Spleen (tissue), 11 donors: ENCODE measurements around the gene COL5A1. TPM values are rescaled to one million over a fixed set of nuclear protein-coding genes. Genes with fewer than 3 reads are reported as not detected.
A peak's percentile ranks its signal among the peaks of the same experiment; 100 is the strongest.

Experiments
- DNase-seq: peaks from one replicate; pipeline ENCODE4 v3.0.0-alpha.2; 2020
- H3K27ac ChIP-seq, 8 donors: fragments of 200-600 bp; sonication (generic) in 7 of 8; 1 replicate in 4 of 8; 2 replicates in 4 of 8; pipeline versions ENCODE4 v1.5.0 to v1.8.0; 2016 to 2021; ENCODE audit warnings: inconsistent platforms in 4 of 8, mild to moderate bottlenecking in 4 of 8, moderate library complexity in 1 of 8
- H3K27me3 ChIP-seq, 7 donors: fragments of 200-600 bp; sonication (generic) in 6 of 7; replicated peaks in 1 of 7; 1 replicate in 4 of 7; 2 replicates in 3 of 7; pipeline versions ENCODE4 v1.5.0 to v1.8.0; 2016 to 2021; ENCODE audit warnings: inconsistent platforms in 3 of 7, mild to moderate bottlenecking in 1 of 7
- H3K36me3 ChIP-seq, 6 donors: fragments of 200-600 bp; sonication (generic) in 5 of 6; 1 replicate in 4 of 6; 2 replicates in 2 of 6; pipeline versions ENCODE4 v1.5.0 to v1.8.0; 2016 to 2021; ENCODE audit warnings: inconsistent platforms in 2 of 6
- H3K4me1 ChIP-seq, 6 donors: fragments of 200-600 bp; sonication (generic) in 5 of 6; 1 replicate in 3 of 6; 2 replicates in 3 of 6; pipeline versions ENCODE4 v1.5.0 to v1.8.0; 2016 to 2021; ENCODE audit warnings: inconsistent platforms in 3 of 6
- H3K4me3 ChIP-seq, 8 donors: fragments of 200-600 bp; sonication (generic) in 7 of 8; 1 replicate in 4 of 8; 2 replicates in 4 of 8; pipeline versions ENCODE4 v1.5.0 to v1.8.0; 2016 to 2021; ENCODE audit warnings: inconsistent platforms in 4 of 8, mild to moderate bottlenecking in 4 of 8, moderate library complexity in 2 of 8
- H3K9me3 ChIP-seq, 8 donors: fragments of 200-600 bp; sonication (generic) in 7 of 8; 1 replicate in 4 of 8; 2 replicates in 4 of 8; pipeline versions ENCODE4 v1.5.0 to v1.8.0; 2016 to 2021; ENCODE audit warnings: inconsistent platforms in 4 of 8
- POLR2A ChIP-seq, 3 donors: fragments of 450-650 bp; IDR thresholded peaks; one replicate each; pipeline ENCODE4 v1.5.1; 2017; ENCODE audit warnings: antibody characterized with exemption in 3 of 3, mild to moderate bottlenecking in 1 of 3
- POLR2AphosphoS5 ChIP-seq, 3 donors: sonication (generic); formaldehyde crosslinking; IDR thresholded peaks; one replicate each; pipeline ENCODE4 v1.5.1; 2017; ENCODE audit warnings: antibody characterized with exemption in 3 of 3
- WGBS, 5 donors: extraction: QIAGEN DNeasy Blood & Tissue Kit in 3 of 5; methylation state at CpG; one replicate each; pipeline versions ENCODE4 v1.1.5 to v1.1.7; 2013 to 2018; 5-methylcytosine and 5-hydroxymethylcytosine counted together
- intact Hi-C: fragments of 100-400 bp; cut with DNase I; formaldehyde crosslinking; loops from one replicate; pipeline ENCODE4 v1.15.0; 2023; ENCODE audit warnings: low total_unique reads
- polyA plus RNA-seq, 3 donors: library from polyadenylated mRNA; stranded (reverse); fragments of 200-250 nt; gene quantifications; one replicate each; pipeline ENCODE4 v1.2.1, GENCODE V29; 2013
- total RNA-seq, 7 donors: library from RNA; depleted of rRNA in 3 of 7; stranded (reverse); fragments of >200 nt in 3 of 7; fragmentation: NEBNext Ultra II Directional in 4 of 7; extraction: Animal tissue kit (Norgen Biotek cat#: 25700) in 4 of 7; gene quantifications; one replicate each; pipeline versions ENCODE4 v1.1.0 to v1.2.1, GENCODE V29; 2016 to 2021
- TF ChIP-seq, protein P1 (sequence below), 11 experiments: fragments of 200-600 bp in 7 of 11; fragments of 450-650 bp in 4 of 11; sonication (generic) in 4 of 11; IDR thresholded peaks in 8 of 11; conservative IDR thresholded peaks in 3 of 11; 1 replicate in 7 of 11; 2 replicates in 4 of 11; pipeline versions ENCODE4 v1.4.0 to v1.8.0; 2016 to 2021; ENCODE audit warnings: antibody characterized with exemption in 11 of 11, inconsistent platforms in 4 of 11, mild to moderate bottlenecking in 1 of 11
- donor health status: healthy with polysubstance abuse.
- donor health status: DM: no; HTN: no; CAD: no; lungs with moderate emphysema.
- donor health status: DM: no; HTN: no; CAD: no.
- donor health status: Bipolar disorder and iron deficiency.
- donor health status: healthy.
- donor health status: DM: no; HTN: no; CAD: no.
- donor health status: DM: yes; HTN: yes; CAD: no.

Gene COL5A1
- total and polyA plus RNA-seq, 10 donors, result 2.6 to 50.6 (median 23.7) TPM

DNA sequence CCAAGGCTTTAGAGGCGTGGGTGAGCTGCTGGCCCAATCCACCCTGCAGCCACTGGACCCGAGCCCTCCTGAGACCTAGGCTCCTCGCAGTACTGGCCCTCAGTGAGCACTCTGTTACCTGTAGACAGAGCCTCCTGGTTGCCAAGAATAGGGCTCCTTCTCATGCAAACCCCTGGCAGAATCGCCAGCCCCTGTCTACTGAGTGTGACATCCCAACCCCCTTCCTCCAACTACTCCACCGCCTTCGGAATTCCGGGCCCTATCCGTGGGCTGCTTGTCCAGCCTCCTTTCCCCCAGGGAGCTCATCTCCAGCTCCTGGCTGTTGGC lies 23.8 kb upstream of the COL5A1 start:
- Histone ChIP-seq H3K36me3 (no peaks in the 10 kb centered on the region), H3K4me3 (no peak overlapping the region), H3K4me1 (no peaks in the 10 kb centered on the region), H3K9me3 (peaks cover 0 to 17% (median 11%) of the 10 kb centered on the region in 8 donors), H3K27me3 (peaks cover 0 to 18% (median 0%) of the 10 kb centered on the region in 7 donors), H3K27ac (no peak overlapping the region)
- intact Hi-C loops, result no loop called here
- 61 to 89% (median 80%) methylated on average over 6 to 8 of the region's 8 CpGs for WGBS, 5 donors
- TF ChIP-seq POLR2A (IDR thresholded peaks at IDR 0.05), result no peak
- no peak for TF ChIP-seq POLR2AphosphoS5 (IDR thresholded peaks at IDR 0.05)
- TF ChIP-seq, protein P1, sequence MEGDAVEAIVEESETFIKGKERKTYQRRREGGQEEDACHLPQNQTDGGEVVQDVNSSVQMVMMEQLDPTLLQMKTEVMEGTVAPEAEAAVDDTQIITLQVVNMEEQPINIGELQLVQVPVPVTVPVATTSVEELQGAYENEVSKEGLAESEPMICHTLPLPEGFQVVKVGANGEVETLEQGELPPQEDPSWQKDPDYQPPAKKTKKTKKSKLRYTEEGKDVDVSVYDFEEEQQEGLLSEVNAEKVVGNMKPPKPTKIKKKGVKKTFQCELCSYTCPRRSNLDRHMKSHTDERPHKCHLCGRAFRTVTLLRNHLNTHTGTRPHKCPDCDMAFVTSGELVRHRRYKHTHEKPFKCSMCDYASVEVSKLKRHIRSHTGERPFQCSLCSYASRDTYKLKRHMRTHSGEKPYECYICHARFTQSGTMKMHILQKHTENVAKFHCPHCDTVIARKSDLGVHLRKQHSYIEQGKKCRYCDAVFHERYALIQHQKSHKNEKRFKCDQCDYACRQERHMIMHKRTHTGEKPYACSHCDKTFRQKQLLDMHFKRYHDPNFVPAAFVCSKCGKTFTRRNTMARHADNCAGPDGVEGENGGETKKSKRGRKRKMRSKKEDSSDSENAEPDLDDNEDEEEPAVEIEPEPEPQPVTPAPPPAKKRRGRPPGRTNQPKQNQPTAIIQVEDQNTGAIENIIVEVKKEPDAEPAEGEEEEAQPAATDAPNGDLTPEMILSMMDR (IDR thresholded peaks at IDR 0.05 in 8 of 11, conservative IDR thresholded peaks at IDR 0.05 in 3 of 11), result no peak
- DNase-seq, result no peak

DNA sequence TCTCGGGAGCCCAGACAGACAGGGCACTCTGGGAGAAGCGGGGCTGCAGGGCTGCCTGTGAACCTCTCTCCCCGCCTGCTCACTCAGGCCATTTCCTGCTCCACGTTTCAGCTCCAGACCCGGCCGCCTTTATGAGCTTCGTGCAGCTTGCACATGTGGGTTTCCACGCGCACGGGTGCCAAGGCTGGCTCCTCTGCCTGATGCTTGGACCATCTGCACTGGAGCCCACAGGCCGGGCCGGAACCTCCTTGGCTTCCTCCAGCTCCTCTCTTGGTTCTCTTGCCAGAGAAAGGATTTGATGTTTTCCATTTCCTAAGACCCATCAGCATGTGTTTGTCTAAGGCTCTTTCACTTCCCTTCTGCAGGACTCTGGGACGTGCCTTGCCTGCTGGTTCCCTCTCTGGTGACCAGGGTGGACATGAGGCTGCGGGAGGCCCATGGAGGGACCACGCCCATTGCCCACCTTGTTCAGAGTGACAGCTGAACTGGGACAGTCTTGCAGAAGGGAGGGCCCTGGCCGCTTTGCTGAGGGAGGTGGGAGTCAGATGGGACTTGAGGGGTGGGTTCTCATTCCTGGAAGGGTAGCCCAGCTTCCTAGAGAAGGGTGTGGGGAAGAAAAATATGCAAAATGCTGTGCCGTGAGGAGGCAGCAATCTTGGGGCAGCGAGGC lies 23.3 kb upstream of the COL5A1 start:
- DNase-seq, result peak; percentile 67
- Histone ChIP-seq H3K4me1 (no peaks in the 10 kb centered on the region), H3K4me3 (no peak overlapping the region), H3K36me3 (no peaks in the 10 kb centered on the region), H3K9me3 (peaks cover 0 to 13% (median 8%) of the 10 kb centered on the region in 8 donors), H3K27ac (no peak overlapping the region), H3K27me3 (peaks cover 0 to 23% (median 0%) of the 10 kb centered on the region in 7 donors)
- intact Hi-C loops, result no loop called here
- TF ChIP-seq POLR2A (IDR thresholded peaks at IDR 0.05) (no peak), POLR2AphosphoS5 (IDR thresholded peaks at IDR 0.05) (no peak)
- TF ChIP-seq, protein P1 (IDR thresholded peaks at IDR 0.05 in 8 of 11, conservative IDR thresholded peaks at IDR 0.05 in 3 of 11), result no peak
- 58 to 79% (median 71%) methylated on average over 17 to 18 of the region's 18 CpGs for WGBS, 5 donors

DNA sequence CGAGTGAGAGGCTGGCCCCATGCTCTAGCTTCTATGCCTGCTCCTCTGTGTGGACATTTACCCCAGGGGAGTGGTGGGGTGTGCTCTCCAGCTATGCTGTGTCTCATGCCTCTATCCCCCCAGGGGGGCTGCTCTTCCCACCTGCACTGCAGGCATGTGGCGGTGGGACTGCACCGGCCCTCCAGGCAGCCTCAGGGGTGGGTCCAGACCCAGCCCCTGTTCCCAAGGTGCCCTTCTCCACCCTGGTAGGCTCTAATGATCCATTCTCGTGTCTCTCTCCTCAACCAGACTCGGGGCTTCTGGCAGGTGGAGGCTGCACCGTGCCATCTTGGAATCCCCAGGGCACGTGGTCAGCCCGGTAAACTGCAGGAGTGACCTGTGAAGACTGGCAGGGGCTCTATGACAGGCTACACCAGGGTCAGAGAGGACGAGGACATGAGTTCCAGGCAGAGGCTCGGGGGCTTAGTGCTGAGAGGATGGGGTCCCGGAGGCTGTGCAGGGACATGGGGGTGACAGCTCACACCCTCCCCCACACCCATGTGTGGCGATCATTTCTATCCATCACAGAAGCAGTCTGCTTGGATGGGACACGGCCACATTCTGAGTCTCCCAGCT lies 22.7 kb upstream of the COL5A1 start:
- intact Hi-C loops, result no loop called here
- H3K9me3 ChIP-seq, result peaks cover 0 to 8% (median 5%) of the 10 kb centered on the region in 8 donors
- peak; percentile 16 for DNase-seq
- H3K4me3 ChIP-seq, result no peak overlapping the region
- TF ChIP-seq POLR2A (IDR thresholded peaks at IDR 0.05) (no peak), POLR2AphosphoS5 (IDR thresholded peaks at IDR 0.05) (no peak)
- TF ChIP-seq, protein P1 (IDR thresholded peaks at IDR 0.05 in 8 of 11, conservative IDR thresholded peaks at IDR 0.05 in 3 of 11), result no peak
- H3K36me3 ChIP-seq, result no peaks in the 10 kb centered on the region
- H3K4me1 ChIP-seq, result no peaks in the 10 kb centered on the region
- H3K27ac ChIP-seq, result no peak overlapping the region
- peaks cover 0 to 26% (median 0%) of the 10 kb centered on the region in 7 donors for H3K27me3 ChIP-seq
- WGBS, 5 donors, result 83 to 93% (median 88%) methylated on average over 8 to 13 of the region's 13 CpGs

DNA sequence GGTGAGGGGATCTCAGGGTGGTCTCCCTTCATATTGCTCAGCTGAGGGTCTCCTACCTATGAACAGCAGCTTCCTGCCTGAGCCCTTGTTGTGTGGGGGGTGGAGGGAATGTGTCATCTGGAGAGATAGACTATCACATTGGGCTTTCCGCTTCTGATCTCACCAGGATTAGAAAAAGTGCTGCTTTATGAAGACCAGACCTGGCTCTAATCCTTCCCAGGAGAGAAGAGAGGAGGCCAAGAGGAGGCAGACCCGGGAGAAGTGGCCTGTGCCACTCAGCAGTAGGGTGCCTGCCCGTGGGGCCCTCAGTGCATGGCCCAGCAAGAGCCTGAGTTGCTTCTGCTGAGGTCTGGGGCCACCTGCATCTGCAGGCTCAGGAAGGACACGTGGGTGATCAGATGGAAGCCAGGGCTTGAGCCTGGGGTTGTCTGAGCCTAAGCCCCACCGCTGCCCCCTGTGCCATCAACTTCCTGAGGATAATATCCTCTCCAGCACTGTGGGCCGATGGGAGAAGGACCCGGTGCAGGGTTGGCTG lies 22.1 kb upstream of the COL5A1 start:
- no peak overlapping the region for H3K4me3 ChIP-seq
- WGBS, 5 donors, result 75 to 85% (median 83%) methylated on average over 5 to 7 of the region's 7 CpGs
- peak; percentile 52 for DNase-seq
- H3K36me3 ChIP-seq, result no peaks in the 10 kb centered on the region
- peaks cover 0 to 26% (median 0%) of the 10 kb centered on the region in 7 donors for H3K27me3 ChIP-seq
- H3K4me1 ChIP-seq, result no peaks in the 10 kb centered on the region
- TF ChIP-seq POLR2A (IDR thresholded peaks at IDR 0.05), result no peak
- no peak for TF ChIP-seq POLR2AphosphoS5 (IDR thresholded peaks at IDR 0.05)
- TF ChIP-seq, protein P1 (IDR thresholded peaks at IDR 0.05 in 8 of 11, conservative IDR thresholded peaks at IDR 0.05 in 3 of 11), result no peak
- no peak overlapping the region for H3K27ac ChIP-seq
- intact Hi-C loops, result no loop called here
- H3K9me3 ChIP-seq, result peaks cover 0 to 2% (median 0%) of the 10 kb centered on the region in 8 donors
